ENCODE results near the gene UBE2R2.

DNA sequence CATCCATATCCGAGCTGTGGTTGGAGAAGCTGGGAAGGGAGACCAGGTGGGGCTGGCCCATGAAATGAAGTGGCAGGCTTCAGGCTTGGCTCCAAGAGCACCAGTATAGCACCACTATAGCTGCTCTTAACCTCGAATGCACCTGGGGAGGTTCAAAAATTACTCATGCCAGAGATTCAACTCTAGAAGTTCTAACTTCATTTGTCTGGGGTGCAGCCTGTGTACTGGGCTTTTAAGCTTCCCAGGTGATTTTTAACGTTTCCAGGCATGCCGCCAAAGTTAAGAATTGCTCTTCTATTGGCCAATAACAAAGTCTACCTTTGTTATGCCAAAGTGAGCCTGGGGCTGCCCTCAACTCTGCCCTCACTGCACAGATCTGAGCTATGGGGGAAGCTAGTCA is 21.1 kb upstream of the UBE2R2 start:
- TF ChIP-seq CTCF (IDR thresholded peaks at IDR 0.05; ENCODE audit: low read depth, low read length) (no peak), POLR2A (IDR thresholded peaks at IDR 0.05; ENCODE audit: extremely low read depth, insufficient read length) (no peak), MYC (IDR thresholded peaks at IDR 0.05; ENCODE audit: low read depth, low read length) (no peak), MAX (IDR thresholded peaks at IDR 0.05; ENCODE audit: low read depth, low read length) (no peak)
